Medulla oblongata (tissue), 1 donor: ENCODE data around the gene HSF2BP.
A peak's percentile ranks its signal among the peaks of the same experiment; 100 is the strongest.
"Not testable (repeated sequence)": the region's sequence is repeated elsewhere in the genome, so short reads cannot be mapped to it uniquely, and the experiment has no call there.

Source experiments
- DNase-seq: peaks from one replicate; pipeline ENCODE4 v3.0.0-alpha.2; 2015; ENCODE audit errors: extremely low spot score

Gene HSF2BP

GRCh38 chr21:43651926-43652325 lies 7.4 kb downstream of the HSF2BP start:
- DNase-seq = not testable (repeated sequence)

GRCh38 chr21:43648171-43648570 lies 11.1 kb downstream of the HSF2BP start:
- no peak for DNase-seq

GRCh38 chr21:43646550-43647260 lies 12.6 kb downstream of the HSF2BP start:
- DNase-seq = peak; percentile 95

GRCh38 chr21:43645976-43646375 lies 13.3 kb downstream of the HSF2BP start:
- no peak for DNase-seq

GRCh38 chr21:43645136-43645891 lies 14.0 kb downstream of the HSF2BP start:
- DNase-seq = peak; percentile 89

GRCh38 chr21:43644609-43645008 lies 14.7 kb downstream of the HSF2BP start:
- DNase-seq = peak; percentile 45

- DNase-seq = no peak
These were observed 15.2 kb downstream of the HSF2BP start for GRCh38 chr21:43644071-43644470.

- no peak for DNase-seq
These were observed 16.1 kb downstream of the HSF2BP start for GRCh38 chr21:43643193-43643592.

GRCh38 chr21:43640400-43640799 lies 18.9 kb downstream of the HSF2BP start:
- DNase-seq = no peak

- DNase-seq = no peak
These were observed 19.6 kb downstream of the HSF2BP start for GRCh38 chr21:43639470-43640353.

- no peak for DNase-seq
These were observed 21.6 kb downstream of the HSF2BP start for GRCh38 chr21:43637530-43638158.

GRCh38 chr21:43635436-43635835 lies 23.9 kb downstream of the HSF2BP start:
- DNase-seq = no peak

GRCh38 chr21:43634618-43635017 lies 24.7 kb downstream of the HSF2BP start:
- DNase-seq = no peak

GRCh38 chr21:43632373-43632905 lies 26.8 kb downstream of the HSF2BP start:
- DNase-seq = no peak

GRCh38 chr21:43631411-43632107 lies 27.7 kb downstream of the HSF2BP start:
- no peak for DNase-seq

- DNase-seq = no peak
These were observed 31.8 kb downstream of the HSF2BP start for GRCh38 chr21:43627527-43627926.

- no peak for DNase-seq
These were observed 32.9 kb downstream of the HSF2BP start for GRCh38 chr21:43626390-43626789.

GRCh38 chr21:43624339-43624738 lies 34.9 kb downstream of the HSF2BP start:
- no peak for DNase-seq

GRCh38 chr21:43623588-43623987 lies 35.7 kb downstream of the HSF2BP start:
- no peak for DNase-seq

GRCh38 chr21:43622796-43623195 lies 36.5 kb downstream of the HSF2BP start:
- DNase-seq = no peak

- DNase-seq = no peak
These were observed 39.4 kb downstream of the HSF2BP start for GRCh38 chr21:43619856-43620255.
